Neural progenitor cell (in vitro differentiated cells): ENCODE results near the gene FASTKD3. TPM values are rescaled to one million over a fixed set of nuclear protein-coding genes. Genes with fewer than 3 reads are reported as not detected.
A peak's percentile ranks its signal among the peaks of the same experiment; 100 is the strongest.

ENCODE experiments used
- DNase-seq: peaks from one replicate; pipeline ENCODE4 v3.0.0-alpha.2; 2016; ENCODE audit warnings: low spot score
- H2AFZ ChIP-seq: fragments of 200-600 bp; sonication (generic); replicated peaks from 2 replicates; pipeline ENCODE4 v1.6.1; 2016; ENCODE audit warnings: antibody characterized with exemption
- H3F3A ChIP-seq: fragments of 200-600 bp; sonication (generic); 2 replicates; pipeline ENCODE4 v1.6.1; 2016; ENCODE audit warnings: antibody characterized with exemption, low read depth
- H3K27ac ChIP-seq: fragments of 200-600 bp; sonication (generic); 2 replicates; pipeline ENCODE4 v1.5.1; 2016; ENCODE audit warnings: mild to moderate bottlenecking
- H3K27me3 ChIP-seq: fragments of 200-600 bp; sonication (generic); 2 replicates; pipeline ENCODE4 v1.6.1; 2016; ENCODE audit warnings: mild to moderate bottlenecking, moderate library complexity
- H3K36me3 ChIP-seq: fragments of 200-600 bp; sonication (generic); 2 replicates; pipeline ENCODE4 v1.5.1; 2016
- H3K4me1 ChIP-seq: fragments of 200-600 bp; sonication (generic); 2 replicates; pipeline ENCODE4 v1.6.1; 2016; ENCODE audit warnings: mixed run types
- H3K4me2 ChIP-seq: fragments of 200-600 bp; sonication (generic); 2 replicates; pipeline ENCODE4 v1.6.1; 2016
- H3K4me3 ChIP-seq: fragments of 200-600 bp; sonication (generic); 2 replicates; pipeline ENCODE4 v1.5.1; 2016
- H3K79me2 ChIP-seq: fragments of 200-600 bp; sonication (generic); 2 replicates; pipeline ENCODE4 v1.6.1; 2016; ENCODE audit warnings: low read depth
- H3K9ac ChIP-seq: fragments of 200-600 bp; sonication (generic); 2 replicates; pipeline ENCODE4 v1.6.1; 2016
- H3K9me3 ChIP-seq: fragments of 200-600 bp; sonication (generic); 2 replicates; pipeline ENCODE4 v1.5.1; 2016; ENCODE audit warnings: low read depth
- H4K20me1 ChIP-seq: fragments of 200-600 bp; sonication (generic); 2 replicates; pipeline ENCODE4 v1.6.1; 2016; ENCODE audit warnings: low read depth
- H3K27ac Mint-ChIP-seq: 3 replicates; pipeline ENCODE4 v1.8.0; 2021; ENCODE audit warnings: mixed read lengths
- H3K27me3 Mint-ChIP-seq: 2 replicates; pipeline ENCODE4 v1.8.0; 2022; ENCODE audit warnings: low read depth, mild to moderate bottlenecking, inconsistent platforms, moderate library complexity, mixed read lengths; ENCODE audit not compliant: insufficient read depth
- H3K36me3 Mint-ChIP-seq: 3 replicates; pipeline ENCODE4 v1.8.0; 2021; ENCODE audit warnings: mixed read lengths
- H3K4me1 Mint-ChIP-seq: 3 replicates; pipeline ENCODE4 v1.8.0; 2021; ENCODE audit warnings: mixed read lengths
- H3K4me3 Mint-ChIP-seq: 3 replicates; pipeline ENCODE4 v1.8.0; 2021; ENCODE audit warnings: mild to moderate bottlenecking, moderate library complexity, mixed read lengths
- H3K9me3 Mint-ChIP-seq: 3 replicates; pipeline ENCODE4 v1.8.0; 2020; ENCODE audit warnings: mixed read lengths
- CTCF ChIP-seq: fragments of 200-600 bp; sonication (generic); IDR thresholded peaks from 2 replicates; pipeline ENCODE4 v1.5.1; 2017; ENCODE audit warnings: antibody characterized with exemption, mild to moderate bottlenecking
- EZH2 ChIP-seq: fragments of 200-600 bp; sonication (generic); IDR thresholded peaks from 2 replicates; pipeline ENCODE4 v1.6.1; 2017; ENCODE audit warnings: antibody characterized with exemption, mild to moderate bottlenecking, moderate library complexity
- EZH2phosphoT487 ChIP-seq: fragments of 200-600 bp; sonication (generic); IDR thresholded peaks from 2 replicates; pipeline ENCODE4 v1.6.1; 2017; ENCODE audit warnings: antibody characterized with exemption
- total RNA-seq: library from RNA; depleted of rRNA; stranded (reverse); fragments of >200 nt; gene quantifications from 2 replicates; pipeline ENCODE4 v1.2.3, GENCODE V29; 2015; ENCODE audit warnings: low replicate concordance

FASTKD3 gene
- total RNA-seq, 1 donor from 2014 or later: 32.2 TPM

- peaks cover 19% of the 10 kb centered on the region for H3F3A ChIP-seq
- H4K20me1 ChIP-seq: no peaks in the 10 kb centered on the region
- H3K9me3 ChIP-seq: no peaks in the 10 kb centered on the region
- Mint-ChIP-seq H3K27ac (no peak overlapping the region), H3K27me3 (peaks cover 7% of the 10 kb centered on the region), H3K9me3 (peaks cover 2% of the 10 kb centered on the region), H3K36me3 (peaks cover 3% of the 10 kb centered on the region), H3K4me3 (peak overlapping the region; percentile 92), H3K4me1 (peaks cover 22% of the 10 kb centered on the region)
- TF ChIP-seq CTCF: peak; percentile 41
- no peak for TF ChIP-seq EZH2phosphoT487
- peak overlapping the region; percentile 96 for H2AFZ ChIP-seq
- peak overlapping the region; percentile 76 for H3K4me3 ChIP-seq
- no peak overlapping the region for H3K27ac ChIP-seq
- H3K4me2 ChIP-seq: peak overlapping the region; percentile 74
- no peaks in the 10 kb centered on the region for H3K36me3 ChIP-seq
- no peak overlapping the region for H3K9ac ChIP-seq
- H3K4me1 ChIP-seq: peaks cover 12% of the 10 kb centered on the region
- DNase-seq: peak; percentile 75
- H3K79me2 ChIP-seq: no peaks in the 10 kb centered on the region
- peaks cover 22% of the 10 kb centered on the region for H3K27me3 ChIP-seq
Measured at GRCh38 chr5:7849681-7850394, 19.0 kb downstream of the FASTKD3 start.

GRCh38 chr5:7848296-7848695, 20.5 kb downstream of the FASTKD3 start:
- Histone ChIP-seq H3F3A (peaks cover 19% of the 10 kb centered on the region), H3K9ac (no peak overlapping the region), H3K9me3 (no peaks in the 10 kb centered on the region), H2AFZ (no peak overlapping the region), H3K27me3 (peaks cover 22% of the 10 kb centered on the region), H3K36me3 (no peaks in the 10 kb centered on the region), H3K4me1 (peaks cover 12% of the 10 kb centered on the region), H3K4me2 (no peak overlapping the region), H3K79me2 (no peaks in the 10 kb centered on the region), H3K4me3 (no peak overlapping the region), H4K20me1 (no peaks in the 10 kb centered on the region), H3K27ac (no peak overlapping the region)
- Mint-ChIP-seq H3K27me3 (peaks cover 7% of the 10 kb centered on the region), H3K27ac (no peak overlapping the region), H3K4me3 (no peak overlapping the region), H3K36me3 (no peaks in the 10 kb centered on the region), H3K9me3 (peaks cover 2% of the 10 kb centered on the region), H3K4me1 (peaks cover 22% of the 10 kb centered on the region)
- no peak for DNase-seq
- no peak for TF ChIP-seq EZH2phosphoT487
- TF ChIP-seq EZH2: no peak
- TF ChIP-seq CTCF: no peak

GRCh38 chr5:7846327-7846726, 22.5 kb downstream of the FASTKD3 start:
- Histone ChIP-seq H3K4me3 (no peak overlapping the region), H2AFZ (no peak overlapping the region), H3K27ac (no peak overlapping the region), H3K9me3 (no peaks in the 10 kb centered on the region), H3K4me2 (no peak overlapping the region), H3K4me1 (peaks cover 12% of the 10 kb centered on the region), H3K79me2 (no peaks in the 10 kb centered on the region), H3K27me3 (peaks cover 22% of the 10 kb centered on the region), H3K9ac (no peak overlapping the region), H4K20me1 (no peaks in the 10 kb centered on the region), H3F3A (peaks cover 14% of the 10 kb centered on the region), H3K36me3 (no peaks in the 10 kb centered on the region)
- peaks cover 16% of the 10 kb centered on the region for H3K4me1 Mint-ChIP-seq
- peaks cover 3% of the 10 kb centered on the region for H3K27me3 Mint-ChIP-seq
- H3K9me3 Mint-ChIP-seq: no peaks in the 10 kb centered on the region
- H3K36me3 Mint-ChIP-seq: no peaks in the 10 kb centered on the region
- TF ChIP-seq EZH2phosphoT487 (no peak), CTCF (no peak), EZH2 (no peak)
- H3K4me3 Mint-ChIP-seq: no peak overlapping the region
- DNase-seq: no peak
- no peak overlapping the region for H3K27ac Mint-ChIP-seq
